GM12873 (cell line): ENCODE data around the gene C19orf73.

Experiments
- CTCF ChIP-seq: IDR thresholded peaks from 2 replicates; pipeline ENCODE4 v1.5.1; 2012; ENCODE audit warnings: low read depth, mild to moderate bottlenecking, moderate library complexity, low read length, control low read depth; ENCODE audit not compliant: insufficient read depth; ENCODE audit errors: missing control alignments

C19orf73 gene

DNA sequence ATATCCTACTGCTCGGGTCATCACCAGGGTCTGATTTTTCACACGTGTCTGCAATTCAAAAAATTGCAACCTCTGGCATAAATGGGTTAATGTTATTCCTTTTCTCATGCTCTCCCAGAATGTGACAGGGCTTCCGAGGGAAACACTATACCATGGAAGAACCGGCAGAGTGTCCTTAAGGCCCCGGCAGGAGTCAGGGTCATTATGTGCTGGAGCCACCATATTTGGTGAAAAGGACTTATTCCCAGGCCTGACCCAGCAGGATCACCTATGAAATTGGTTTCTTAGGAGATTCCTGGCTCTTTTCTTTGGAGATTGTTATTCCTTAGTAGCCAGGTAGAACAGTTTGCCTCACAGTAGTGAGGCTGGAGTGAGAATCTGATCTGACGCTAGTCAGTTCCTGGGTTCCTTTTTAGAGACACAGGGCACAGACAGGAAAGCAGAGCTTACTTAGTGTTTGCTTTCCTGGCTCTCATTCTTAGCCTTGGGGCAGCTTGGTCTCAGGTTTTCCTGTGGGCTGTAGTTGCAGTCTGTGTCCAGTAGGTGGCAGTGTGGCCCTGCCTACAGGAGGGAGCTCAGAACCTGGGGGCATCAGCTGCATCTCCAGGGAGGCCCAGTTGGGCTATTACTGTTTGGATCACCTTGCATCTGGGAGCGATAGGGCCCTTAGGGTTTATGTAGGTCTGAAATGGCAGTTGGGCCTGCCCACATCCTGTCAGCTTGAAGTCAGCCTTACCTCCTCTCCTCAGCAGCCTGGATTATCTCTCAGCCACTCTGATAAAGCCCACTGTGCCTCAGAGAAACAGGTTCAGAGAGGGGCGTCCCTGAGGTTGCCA is 21.3 kb downstream of the C19orf73 start:
- TF ChIP-seq CTCF = peak; percentile 99

- TF ChIP-seq CTCF = no peak
Observed at GRCh38 chr19:49094505-49095482, 24.1 kb downstream of the C19orf73 start.

DNA sequence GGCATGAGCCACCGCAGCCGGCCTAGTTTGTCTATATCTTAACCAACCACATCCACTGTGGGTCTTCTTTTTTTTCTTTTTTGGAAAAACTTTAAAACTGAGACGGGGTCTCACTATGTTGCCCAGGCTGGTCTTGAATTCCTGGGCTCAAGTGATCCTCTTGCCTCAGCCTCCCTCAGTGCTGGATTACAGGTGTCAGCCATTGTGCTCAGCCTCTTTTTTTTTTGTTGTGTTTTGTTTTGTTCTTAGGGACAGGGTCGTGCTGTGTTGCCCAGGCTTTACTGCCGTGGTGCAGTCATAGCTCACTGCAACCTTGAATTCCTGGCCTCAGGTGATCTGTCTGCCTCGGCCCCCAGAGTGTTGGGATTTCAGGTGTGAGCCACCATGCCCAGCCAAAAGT is 26.3 kb downstream of the C19orf73 start:
- TF ChIP-seq CTCF = no peak

- no peak for TF ChIP-seq CTCF
Observed at GRCh38 chr19:49091391-49092038, 27.4 kb downstream of the C19orf73 start.

- TF ChIP-seq CTCF = no peak
Observed at GRCh38 chr19:49086296-49086695, 32.6 kb downstream of the C19orf73 start.

GRCh38 chr19:49085868-49086232 is 33.1 kb downstream of the C19orf73 start:
- no peak for TF ChIP-seq CTCF
